ENCODE measurements around the gene VAMP1.
"Not testable (repeated sequence)": the region's sequence is repeated elsewhere in the genome, so short reads cannot be mapped to it uniquely, and the experiment has no call there.

Gene VAMP1

GRCh38 chr12:6451348-6452244 is 18.9 kb downstream of the VAMP1 start, which contains the start of gene TAPBPL:
Gene TAPBPL, plus strand, starts transcription at chr12:6452042. Its CDS starts 207 bp downstream, at chr12:6452249.
- peak; percentile 94 for DNase-seq

GRCh38 chr12:6450869-6451347 is 19.6 kb downstream of the VAMP1 start:
- DNase-seq, result no peak

GRCh38 chr12:6450091-6450868 is 20.2 kb downstream of the VAMP1 start:
- DNase-seq, result peak; percentile 65

- DNase-seq, result no peak
Measured at GRCh38 chr12:6444704-6445688, 25.5 kb downstream of the VAMP1 start, which contains the start of gene CD27. Gene CD27, plus strand, starts transcription at chr12:6444955. Its CDS starts 141 bp downstream, at chr12:6445096.

- no peak for DNase-seq
Measured at GRCh38 chr12:6444031-6444430, 26.4 kb downstream of the VAMP1 start.

- no peak for DNase-seq
Measured at GRCh38 chr12:6443361-6443983, 27.0 kb downstream of the VAMP1 start.

GRCh38 chr12:6442836-6443235 is 27.6 kb downstream of the VAMP1 start:
- DNase-seq, result no peak

GRCh38 chr12:6440391-6440790 is 30.1 kb downstream of the VAMP1 start:
- no peak for DNase-seq

- DNase-seq, result no peak
Measured at GRCh38 chr12:6438345-6438744, 32.1 kb downstream of the VAMP1 start.

- DNase-seq, result no peak
Measured at GRCh38 chr12:6437586-6437985, 32.9 kb downstream of the VAMP1 start.

GRCh38 chr12:6435961-6436715 is 34.3 kb downstream of the VAMP1 start:
- no peak for DNase-seq

- DNase-seq, result no peak
Measured at GRCh38 chr12:6434205-6435140, 36.0 kb downstream of the VAMP1 start.

GRCh38 chr12:6432991-6433390 is 37.5 kb downstream of the VAMP1 start:
- no peak for DNase-seq

GRCh38 chr12:6430124-6430989 is 40.1 kb downstream of the VAMP1 start:
- DNase-seq, result peak; percentile 53

GRCh38 chr12:6428326-6428725 is 42.2 kb downstream of the VAMP1 start:
- DNase-seq, result no peak

GRCh38 chr12:6427796-6428195 is 42.7 kb downstream of the VAMP1 start:
- DNase-seq, result not testable (repeated sequence)

- no peak for DNase-seq
Measured at GRCh38 chr12:6426882-6427671, 43.4 kb downstream of the VAMP1 start.

Measured in eye (tissue), 1 donor.